ENCODE data around the gene LTBP1.

The LTBP1 gene

GRCh38 chr2:33250417-33251029, 303.8 kb downstream of the LTBP1 start:
- no peak overlapping the region for H3K27ac ChIP-seq
- no peak overlapping the region for H3K4me3 ChIP-seq
- no peaks in the 10 kb centered on the region for H3K36me3 ChIP-seq
- H3K27me3 ChIP-seq: no peaks in the 10 kb centered on the region
- TF ChIP-seq Cebpa-rat (IDR thresholded peaks at IDR 0.05): no peak
- no peak overlapping the region for H3K4me2 ChIP-seq
- no peaks in the 10 kb centered on the region for H3K4me1 ChIP-seq
- H3K9me3 ChIP-seq: no peaks in the 10 kb centered on the region
- H3K9ac ChIP-seq: no peak overlapping the region
- H4K20me1 ChIP-seq: no peaks in the 10 kb centered on the region

- Histone ChIP-seq H3K4me2 (no peak overlapping the region), H3K27ac (no peak overlapping the region), H3K4me1 (no peaks in the 10 kb centered on the region), H4K20me1 (no peaks in the 10 kb centered on the region), H3K36me3 (no peaks in the 10 kb centered on the region), H3K27me3 (no peaks in the 10 kb centered on the region), H3K4me3 (no peak overlapping the region), H3K9ac (no peak overlapping the region), H3K9me3 (no peaks in the 10 kb centered on the region)
- TF ChIP-seq Cebpa-rat (IDR thresholded peaks at IDR 0.05): no peak
These were observed 309.5 kb downstream of the LTBP1 start for GRCh38 chr2:33256162-33256755.

GRCh38 chr2:33258387-33258786, 311.6 kb downstream of the LTBP1 start:
- no peak overlapping the region for H3K4me3 ChIP-seq
- H3K4me1 ChIP-seq: no peaks in the 10 kb centered on the region
- no peak overlapping the region for H3K4me2 ChIP-seq
- no peak overlapping the region for H3K9ac ChIP-seq
- H4K20me1 ChIP-seq: no peaks in the 10 kb centered on the region
- no peaks in the 10 kb centered on the region for H3K9me3 ChIP-seq
- H3K27ac ChIP-seq: no peak overlapping the region
- TF ChIP-seq Cebpa-rat (IDR thresholded peaks at IDR 0.05): no peak
- H3K27me3 ChIP-seq: no peaks in the 10 kb centered on the region
- H3K36me3 ChIP-seq: no peaks in the 10 kb centered on the region

- no peak overlapping the region for H3K4me3 ChIP-seq
- H3K9me3 ChIP-seq: peaks cover 15% of the 10 kb centered on the region
- no peaks in the 10 kb centered on the region for H3K4me1 ChIP-seq
- H3K9ac ChIP-seq: no peak overlapping the region
- no peaks in the 10 kb centered on the region for H4K20me1 ChIP-seq
- no peaks in the 10 kb centered on the region for H3K27me3 ChIP-seq
- H3K4me2 ChIP-seq: no peak overlapping the region
- peaks cover 14% of the 10 kb centered on the region for H3K36me3 ChIP-seq
- TF ChIP-seq Cebpa-rat (IDR thresholded peaks at IDR 0.05): no peak
- H3K27ac ChIP-seq: no peak overlapping the region
These were observed 315.3 kb downstream of the LTBP1 start for GRCh38 chr2:33262097-33262496.

- Histone ChIP-seq H3K27ac (no peak overlapping the region), H3K9ac (no peak overlapping the region), H3K4me2 (no peak overlapping the region), H3K36me3 (peaks cover 16% of the 10 kb centered on the region), H3K4me1 (no peaks in the 10 kb centered on the region), H3K4me3 (no peak overlapping the region), H4K20me1 (no peaks in the 10 kb centered on the region), H3K27me3 (no peaks in the 10 kb centered on the region), H3K9me3 (peaks cover 22% of the 10 kb centered on the region)
- no peak for TF ChIP-seq Cebpa-rat (IDR thresholded peaks at IDR 0.05)
These were observed 318.0 kb downstream of the LTBP1 start for GRCh38 chr2:33264766-33265165.

- no peaks in the 10 kb centered on the region for H4K20me1 ChIP-seq
- no peak overlapping the region for H3K4me3 ChIP-seq
- H3K4me2 ChIP-seq: no peak overlapping the region
- H3K9ac ChIP-seq: no peak overlapping the region
- H3K27me3 ChIP-seq: no peaks in the 10 kb centered on the region
- H3K27ac ChIP-seq: no peak overlapping the region
- no peaks in the 10 kb centered on the region for H3K4me1 ChIP-seq
- peaks cover 16% of the 10 kb centered on the region for H3K36me3 ChIP-seq
- peaks cover 22% of the 10 kb centered on the region for H3K9me3 ChIP-seq
- no peak for TF ChIP-seq Cebpa-rat (IDR thresholded peaks at IDR 0.05)
These were observed 319.0 kb downstream of the LTBP1 start for GRCh38 chr2:33265584-33266338.

- H3K4me2 ChIP-seq: no peak overlapping the region
- H3K27ac ChIP-seq: no peak overlapping the region
- H3K27me3 ChIP-seq: no peaks in the 10 kb centered on the region
- no peaks in the 10 kb centered on the region for H3K4me1 ChIP-seq
- peaks cover 22% of the 10 kb centered on the region for H3K9me3 ChIP-seq
- H3K36me3 ChIP-seq: peaks cover 16% of the 10 kb centered on the region
- no peak overlapping the region for H3K9ac ChIP-seq
- H4K20me1 ChIP-seq: no peaks in the 10 kb centered on the region
- H3K4me3 ChIP-seq: no peak overlapping the region
- no peak for TF ChIP-seq Cebpa-rat (IDR thresholded peaks at IDR 0.05)
These were observed 319.7 kb downstream of the LTBP1 start for GRCh38 chr2:33266467-33266866.

- no peak for TF ChIP-seq Cebpa-rat (IDR thresholded peaks at IDR 0.05)
- H3K27ac ChIP-seq: no peak overlapping the region
- no peaks in the 10 kb centered on the region for H3K27me3 ChIP-seq
- peaks cover 4% of the 10 kb centered on the region for H3K4me1 ChIP-seq
- peaks cover 16% of the 10 kb centered on the region for H3K36me3 ChIP-seq
- H3K4me3 ChIP-seq: no peak overlapping the region
- no peak overlapping the region for H3K4me2 ChIP-seq
- peaks cover 22% of the 10 kb centered on the region for H3K9me3 ChIP-seq
- no peaks in the 10 kb centered on the region for H4K20me1 ChIP-seq
- H3K9ac ChIP-seq: no peak overlapping the region
These were observed 320.3 kb downstream of the LTBP1 start for GRCh38 chr2:33267043-33267442.

GRCh38 chr2:33267756-33268155, 321.0 kb downstream of the LTBP1 start:
- Histone ChIP-seq H3K4me3 (no peak overlapping the region), H4K20me1 (no peaks in the 10 kb centered on the region), H3K9me3 (peaks cover 22% of the 10 kb centered on the region), H3K4me2 (no peak overlapping the region), H3K27ac (no peak overlapping the region), H3K4me1 (peaks cover 11% of the 10 kb centered on the region), H3K27me3 (no peaks in the 10 kb centered on the region), H3K9ac (no peak overlapping the region), H3K36me3 (peaks cover 16% of the 10 kb centered on the region)
- TF ChIP-seq Cebpa-rat (IDR thresholded peaks at IDR 0.05): no peak

- no peak for TF ChIP-seq Cebpa-rat (IDR thresholded peaks at IDR 0.05)
- H3K9ac ChIP-seq: no peak overlapping the region
- H3K4me3 ChIP-seq: no peak overlapping the region
- peaks cover 22% of the 10 kb centered on the region for H3K9me3 ChIP-seq
- peaks cover 12% of the 10 kb centered on the region for H3K4me1 ChIP-seq
- no peak overlapping the region for H3K4me2 ChIP-seq
- no peak overlapping the region for H3K27ac ChIP-seq
- no peaks in the 10 kb centered on the region for H3K27me3 ChIP-seq
- H3K36me3 ChIP-seq: peaks cover 16% of the 10 kb centered on the region
- no peaks in the 10 kb centered on the region for H4K20me1 ChIP-seq
These were observed 321.6 kb downstream of the LTBP1 start for GRCh38 chr2:33268246-33268831.

Data from BLaER1 (cell line).